Ectodermal cell (in vitro differentiated cells): Measurements from ENCODE around the gene DCC.
A peak's percentile ranks its signal among the peaks of the same experiment; 100 is the strongest.

Experiments used
- H3K27ac ChIP-seq: 2 replicates; pipeline ENCODE4 v1.7.0; 2013; ENCODE audit warnings: mild to moderate bottlenecking, low read depth, low read length; ENCODE audit not compliant: insufficient read depth, poor library complexity, severe bottlenecking
- H3K27me3 ChIP-seq: 2 replicates; pipeline ENCODE4 v1.7.0; 2013; ENCODE audit warnings: mild to moderate bottlenecking, low read length; ENCODE audit not compliant: insufficient read depth, control insufficient read depth, poor library complexity, severe bottlenecking
- H3K36me3 ChIP-seq: one replicate; pipeline ENCODE4 v1.7.0; 2013; ENCODE audit warnings: low read length; ENCODE audit not compliant: control insufficient read depth, insufficient read depth
- H3K4me1 ChIP-seq: one replicate; pipeline ENCODE4 v1.7.0; 2013; ENCODE audit warnings: low read length; ENCODE audit not compliant: control insufficient read depth, insufficient read depth
- H3K4me3 ChIP-seq: 2 replicates; pipeline ENCODE4 v1.7.0; 2013; ENCODE audit warnings: low read depth, low read length, control low read depth; ENCODE audit not compliant: insufficient read depth
- H3K9me3 ChIP-seq: 2 replicates; pipeline ENCODE4 v1.7.0; 2013; ENCODE audit warnings: mild to moderate bottlenecking, low read length, moderate library complexity; ENCODE audit not compliant: control insufficient read depth
- WGBS, 2 experiments: methylation state at CpG; one replicate each; pipeline ENCODE4 v1.1.7; 2013; ENCODE audit warnings: missing lambda C conversion rate in 2 of 2; 5-methylcytosine and 5-hydroxymethylcytosine counted together

Gene DCC

DNA sequence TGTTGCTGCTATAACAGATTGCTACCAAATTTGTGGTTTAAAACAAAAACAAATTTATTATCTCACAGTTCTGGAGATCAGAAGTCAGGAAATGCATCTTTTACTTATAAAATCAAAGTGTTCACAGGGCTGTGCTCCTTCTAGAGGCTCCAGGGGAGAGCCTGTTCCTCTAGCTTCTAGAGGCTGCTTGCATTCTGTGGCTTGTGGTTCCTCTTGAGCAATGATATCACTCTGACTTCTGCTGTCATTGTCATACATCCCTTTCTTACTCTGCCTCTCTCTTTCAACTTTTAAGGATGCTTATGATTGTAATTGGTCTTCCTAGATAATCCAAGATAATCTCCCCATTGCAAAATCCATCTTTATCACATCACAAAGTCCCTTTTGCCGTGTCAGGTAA is 6.1 kb upstream of the DCC start:
- H3K36me3 ChIP-seq: no peaks in the 10 kb centered on the region
- peaks cover 9% of the 10 kb centered on the region for H3K27me3 ChIP-seq
- WGBS, 2 experiments: 88% methylated on average over 1 of the region's 1 CpG
- H3K4me3 ChIP-seq: no peak overlapping the region
- no peaks in the 10 kb centered on the region for H3K4me1 ChIP-seq
- no peak overlapping the region for H3K27ac ChIP-seq
- H3K9me3 ChIP-seq: no peaks in the 10 kb centered on the region

DNA sequence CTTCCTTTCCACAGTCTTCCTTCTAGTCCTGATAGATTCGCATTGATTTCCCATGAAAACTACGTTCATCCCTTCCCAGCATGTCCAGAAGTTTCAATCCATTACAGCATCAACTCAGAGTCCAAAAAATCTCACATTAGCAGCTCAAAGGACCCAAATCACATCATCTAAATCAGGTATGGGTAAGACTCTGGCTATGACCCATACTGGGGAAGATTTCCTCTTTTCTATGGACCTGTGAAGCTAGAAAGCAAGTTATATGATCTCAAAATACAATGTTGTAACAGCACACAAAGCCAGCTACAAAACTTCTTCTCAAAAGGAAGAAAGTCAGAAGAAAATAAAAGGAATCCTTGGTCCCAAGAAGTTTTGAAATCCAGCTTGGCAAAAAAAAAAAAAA is 5.7 kb upstream of the DCC start:
- 89 to 98% methylated on average over 2 of the region's 2 CpGs for WGBS, 2 experiments
- no peaks in the 10 kb centered on the region for H3K36me3 ChIP-seq
- no peak overlapping the region for H3K27ac ChIP-seq
- no peak overlapping the region for H3K4me3 ChIP-seq
- H3K9me3 ChIP-seq: no peaks in the 10 kb centered on the region
- no peaks in the 10 kb centered on the region for H3K4me1 ChIP-seq
- peaks cover 14% of the 10 kb centered on the region for H3K27me3 ChIP-seq

DNA sequence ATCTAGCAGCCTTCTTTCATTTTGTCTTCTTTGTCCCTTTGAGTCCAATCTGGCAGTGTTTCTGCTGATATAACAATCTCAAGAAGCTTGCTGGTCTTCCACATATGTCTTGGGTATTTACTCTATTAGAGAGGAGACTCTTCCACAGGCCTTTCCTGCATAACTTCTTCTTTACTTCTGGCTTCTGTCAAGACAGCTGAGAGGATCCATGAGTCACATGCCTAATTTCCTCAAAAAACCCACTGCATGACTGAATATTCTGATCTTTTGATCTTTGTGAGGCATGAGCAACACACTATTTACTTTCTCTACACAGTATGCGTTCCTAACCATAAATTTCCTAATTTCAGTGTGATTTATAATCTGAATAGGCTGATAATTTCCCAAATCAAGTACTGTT is 5.1 kb upstream of the DCC start:
- no peaks in the 10 kb centered on the region for H3K9me3 ChIP-seq
- WGBS, 2 experiments: 100% methylated on average over 1 of the region's 1 CpG; no CpG with 5 or more reads in 1 of the 2 experiments

DNA sequence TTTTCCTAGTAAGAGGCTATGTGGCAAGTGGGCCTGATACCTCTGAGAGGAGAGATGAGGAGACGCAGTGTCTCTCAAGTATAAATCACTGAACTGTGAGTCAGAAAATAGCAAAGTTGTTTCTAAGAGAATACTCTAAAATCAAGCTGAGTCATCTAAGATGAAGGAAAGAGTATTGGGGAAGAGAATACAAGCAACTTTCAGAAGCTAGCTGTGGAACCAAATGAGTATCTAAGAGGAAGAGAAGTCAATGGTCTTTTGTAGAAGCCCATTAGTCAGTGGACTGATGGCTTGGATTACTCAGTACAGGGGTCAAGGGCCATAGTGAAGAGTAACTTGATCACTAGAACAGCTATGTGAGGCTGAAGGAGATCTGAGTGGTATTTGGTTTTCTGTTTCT is 2.7 kb upstream of the DCC start:
- H3K27ac ChIP-seq: no peak overlapping the region
- no peaks in the 10 kb centered on the region for H3K9me3 ChIP-seq
- H3K4me1 ChIP-seq: peaks cover 5% of the 10 kb centered on the region
- no peak overlapping the region for H3K4me3 ChIP-seq
- H3K36me3 ChIP-seq: no peaks in the 10 kb centered on the region
- 100% methylated on average over 1 of the region's 1 CpG for WGBS, 2 experiments
- peaks cover 43% of the 10 kb centered on the region for H3K27me3 ChIP-seq

More for the DNA sequence above, 5.1 kb upstream of the DCC start:
- Histone ChIP-seq H3K36me3 (no peaks in the 10 kb centered on the region), H3K27ac (no peak overlapping the region), H3K27me3 (peaks cover 20% of the 10 kb centered on the region), H3K4me3 (no peak overlapping the region), H3K4me1 (no peaks in the 10 kb centered on the region)

DNA sequence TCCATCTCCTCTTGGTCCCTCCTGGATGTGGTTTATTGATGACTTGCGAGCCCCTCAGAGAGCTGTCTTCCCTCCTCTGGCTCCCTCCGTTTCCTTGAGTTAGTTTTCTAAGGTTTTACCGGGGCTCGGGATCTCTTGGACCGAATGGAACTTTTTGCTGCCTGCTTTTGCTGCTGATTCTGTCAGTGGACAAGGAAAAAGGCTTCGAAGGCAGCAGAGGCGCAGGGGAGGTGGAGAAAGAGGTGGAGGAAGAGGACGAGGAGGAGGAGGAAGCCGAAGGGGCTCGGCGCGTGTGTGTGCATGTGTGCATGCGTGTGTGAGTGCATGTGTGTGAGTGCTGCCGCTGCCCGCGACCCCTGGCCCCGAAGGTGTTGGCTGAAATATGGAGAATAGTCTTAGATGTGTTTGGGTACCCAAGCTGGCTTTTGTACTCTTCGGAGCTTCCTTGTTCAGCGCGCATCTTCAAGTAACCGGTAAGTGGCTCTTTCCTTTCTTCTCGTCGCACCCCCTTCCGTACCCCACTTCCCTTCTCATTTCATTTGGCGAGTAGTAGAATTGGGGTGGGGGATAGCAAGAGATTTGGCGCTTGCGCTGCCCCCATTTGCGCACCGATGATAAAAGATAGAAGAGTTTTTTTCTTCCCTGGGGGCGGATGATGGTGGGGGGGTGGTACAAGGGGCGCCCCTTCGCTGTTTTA is 557 bp downstream of the DCC start:
- H3K27me3 ChIP-seq: peaks cover 43% of the 10 kb centered on the region

DNA sequence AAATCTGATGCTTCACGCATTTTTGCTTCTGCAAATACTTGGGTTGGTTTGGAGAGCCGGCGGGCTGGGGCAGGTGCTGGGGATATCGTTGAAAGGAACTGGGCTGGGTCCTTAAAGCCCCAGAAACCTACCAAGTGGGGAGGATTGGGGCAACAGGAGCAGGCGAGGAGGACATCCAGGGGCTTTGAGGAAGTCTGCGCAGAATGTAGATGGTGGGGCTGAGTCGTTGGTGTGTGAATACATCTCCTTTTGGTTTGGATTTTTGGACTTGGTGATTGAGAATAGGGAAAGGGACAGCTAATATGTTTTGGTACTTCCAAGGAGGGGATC is 1.1 kb downstream of the DCC start:
- no peaks in the 10 kb centered on the region for H3K36me3 ChIP-seq
- peak overlapping the region; percentile 50 for H3K4me3 ChIP-seq
- peaks cover 43% of the 10 kb centered on the region for H3K27me3 ChIP-seq
- 4 to 5% methylated on average over 7 of the region's 7 CpGs for WGBS, 2 experiments
- no peaks in the 10 kb centered on the region for H3K9me3 ChIP-seq
- peaks cover 5% of the 10 kb centered on the region for H3K4me1 ChIP-seq
- no peak overlapping the region for H3K27ac ChIP-seq

More for the DNA sequence above, 557 bp downstream of the DCC start:
- Histone ChIP-seq H3K4me3 (peak overlapping the region; percentile 50), H3K4me1 (peaks cover 5% of the 10 kb centered on the region), H3K9me3 (no peaks in the 10 kb centered on the region), H3K27ac (no peak overlapping the region), H3K36me3 (no peaks in the 10 kb centered on the region)
- WGBS, 2 experiments: 5% methylated on average over 23 to 29 of the region's 32 CpGs

DNA sequence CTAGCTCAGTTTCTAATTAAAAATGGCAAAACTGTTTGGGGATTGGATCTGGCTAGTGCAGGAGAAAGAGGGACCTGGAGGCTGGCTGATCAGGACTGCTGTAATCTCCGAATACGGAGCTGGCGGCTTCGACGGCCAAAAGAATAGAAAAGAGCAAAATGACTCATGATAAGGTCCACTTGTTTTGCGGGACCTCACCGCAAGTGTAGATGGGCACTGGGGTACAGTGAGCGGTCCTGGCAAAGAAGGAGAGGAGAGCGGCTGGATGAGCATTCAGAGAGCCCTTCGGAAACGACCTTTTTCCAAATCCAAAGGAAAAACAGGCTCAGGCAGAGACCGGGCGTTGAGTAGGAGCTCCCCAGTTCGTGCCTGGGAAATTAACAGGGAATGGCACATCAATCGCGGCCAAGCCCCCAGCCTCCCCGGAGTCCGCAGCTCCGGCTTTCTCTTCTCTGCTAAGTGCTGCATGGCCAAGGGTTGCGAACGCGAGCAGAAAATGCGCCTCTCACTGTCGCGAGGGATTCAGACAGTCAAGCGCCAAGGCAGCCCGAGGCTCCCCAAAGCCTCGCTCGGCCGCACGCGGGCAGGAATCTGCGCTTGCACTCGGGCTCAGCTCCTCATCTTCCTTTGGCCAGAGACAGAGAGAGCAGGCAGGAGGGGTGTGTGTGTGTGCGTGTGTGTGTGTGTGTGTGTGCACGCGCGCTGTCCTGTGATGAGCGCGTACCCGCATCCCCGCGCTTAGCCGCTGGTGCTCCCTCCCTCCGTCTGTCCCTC is 1.8 kb downstream of the DCC start:
- H3K27ac ChIP-seq: no peak overlapping the region
- H3K36me3 ChIP-seq: no peaks in the 10 kb centered on the region
- peaks cover 43% of the 10 kb centered on the region for H3K27me3 ChIP-seq
- peak overlapping the region; percentile 50 for H3K4me3 ChIP-seq
- WGBS, 2 experiments: 1% methylated on average over 44 of the region's 45 CpGs
- peaks cover 5% of the 10 kb centered on the region for H3K4me1 ChIP-seq
- no peaks in the 10 kb centered on the region for H3K9me3 ChIP-seq

DNA sequence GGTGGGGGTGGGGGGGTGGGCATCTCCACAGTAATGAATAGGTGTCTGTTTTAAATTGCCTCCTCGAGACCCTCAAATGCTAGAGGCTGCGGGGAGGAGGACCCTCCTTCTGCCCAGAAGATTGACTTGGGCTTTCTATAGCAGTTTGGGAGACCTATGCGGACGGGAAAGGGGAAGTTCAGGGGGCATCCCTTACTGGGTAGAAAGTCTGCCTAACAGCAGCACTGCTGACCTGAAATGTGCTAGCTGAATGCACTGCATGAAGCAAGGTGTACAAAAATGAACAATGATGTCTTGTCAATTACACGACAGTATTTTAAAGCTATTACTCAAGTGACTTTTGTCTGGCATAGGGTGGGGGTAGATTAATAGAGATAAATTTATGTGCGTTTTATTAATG is 2.5 kb downstream of the DCC start:
- Histone ChIP-seq H3K9me3 (no peaks in the 10 kb centered on the region), H3K27me3 (peaks cover 43% of the 10 kb centered on the region), H3K4me3 (peak overlapping the region; percentile 50), H3K36me3 (no peaks in the 10 kb centered on the region), H3K4me1 (peaks cover 5% of the 10 kb centered on the region), H3K27ac (no peak overlapping the region)
- WGBS, 2 experiments: 18 to 35% methylated on average over 4 to 5 of the region's 6 CpGs

DNA sequence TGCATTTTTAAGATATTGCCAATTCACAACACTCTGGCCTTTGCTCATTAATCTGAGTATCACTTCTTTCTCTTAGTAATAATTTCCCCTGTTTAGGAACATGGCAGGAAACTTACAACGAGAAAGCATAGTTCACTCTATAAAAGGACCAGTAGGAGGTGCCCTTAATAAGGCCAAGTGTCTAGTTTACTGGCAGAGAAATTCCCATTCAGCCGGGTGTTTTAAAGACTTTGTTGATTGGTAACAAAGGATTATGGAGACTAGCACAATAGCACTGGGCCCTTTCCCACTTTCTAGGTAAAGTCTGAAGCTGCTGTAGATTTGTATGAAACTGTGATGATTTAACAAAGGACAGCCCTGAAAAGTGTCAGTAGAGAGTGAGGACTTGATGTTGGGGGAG is 3.1 kb downstream of the DCC start:
- no peak overlapping the region for H3K4me3 ChIP-seq

DNA sequence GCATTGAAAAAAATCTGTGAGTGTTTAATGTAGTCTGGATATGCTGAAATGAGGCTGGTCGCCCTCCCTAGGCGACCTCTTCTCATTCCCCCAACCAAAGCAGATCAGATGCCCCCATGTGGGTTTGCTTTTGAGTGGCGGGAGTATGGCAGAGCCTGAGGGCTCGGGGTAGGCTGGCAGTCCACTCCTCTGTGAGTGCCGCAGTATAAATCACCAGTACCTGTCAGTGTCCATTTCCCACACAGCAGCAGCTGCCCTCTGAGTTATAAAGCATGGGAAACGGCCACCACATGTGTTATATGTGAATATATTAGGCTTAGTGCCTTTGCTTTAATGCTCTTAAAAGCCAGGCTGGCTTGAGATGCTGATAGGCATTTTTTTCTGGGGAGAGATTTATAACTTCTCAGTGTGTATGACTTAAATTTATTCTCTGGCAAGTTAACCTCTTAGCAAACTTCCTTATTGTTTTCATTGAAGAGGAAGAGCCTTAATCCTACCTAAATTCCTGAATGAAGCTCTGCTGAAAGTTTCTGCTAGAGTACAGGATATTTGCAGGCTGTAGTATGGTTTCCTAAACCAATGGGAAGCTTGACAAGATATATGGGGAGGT is 3.8 kb downstream of the DCC start:
- no peak overlapping the region for H3K4me3 ChIP-seq
- H3K27ac ChIP-seq: no peak overlapping the region

More for the DNA sequence above, 3.1 kb downstream of the DCC start:
- peaks cover 41% of the 10 kb centered on the region for H3K27me3 ChIP-seq
- H3K9me3 ChIP-seq: no peaks in the 10 kb centered on the region
- peaks cover 5% of the 10 kb centered on the region for H3K4me1 ChIP-seq
- H3K36me3 ChIP-seq: no peaks in the 10 kb centered on the region
- no peak overlapping the region for H3K27ac ChIP-seq
- 40 to 45% methylated on average over 2 of the region's 2 CpGs for WGBS, 2 experiments

More for the DNA sequence above, 3.8 kb downstream of the DCC start:
- Histone ChIP-seq H3K4me1 (peaks cover 5% of the 10 kb centered on the region), H3K9me3 (no peaks in the 10 kb centered on the region), H3K36me3 (no peaks in the 10 kb centered on the region), H3K27me3 (peaks cover 34% of the 10 kb centered on the region)
- 77 to 86% methylated on average over 6 of the region's 6 CpGs for WGBS, 2 experiments
